Ectodermal cell (in vitro differentiated cells): ENCODE results near the gene AGER.
"Not testable (repeated sequence)": the region's sequence is repeated elsewhere in the genome, so short reads cannot be mapped to it uniquely, and the experiment has no call there.

Experiments
- H3K27ac ChIP-seq: 2 replicates; pipeline ENCODE4 v1.7.0; 2013; ENCODE audit warnings: mild to moderate bottlenecking, low read depth, low read length; ENCODE audit not compliant: insufficient read depth, poor library complexity, severe bottlenecking
- H3K27me3 ChIP-seq: 2 replicates; pipeline ENCODE4 v1.7.0; 2013; ENCODE audit warnings: mild to moderate bottlenecking, low read length; ENCODE audit not compliant: insufficient read depth, control insufficient read depth, poor library complexity, severe bottlenecking
- H3K36me3 ChIP-seq: one replicate; pipeline ENCODE4 v1.7.0; 2013; ENCODE audit warnings: low read length; ENCODE audit not compliant: control insufficient read depth, insufficient read depth
- H3K4me1 ChIP-seq: one replicate; pipeline ENCODE4 v1.7.0; 2013; ENCODE audit warnings: low read length; ENCODE audit not compliant: control insufficient read depth, insufficient read depth
- H3K4me3 ChIP-seq: 2 replicates; pipeline ENCODE4 v1.7.0; 2013; ENCODE audit warnings: low read depth, low read length, control low read depth; ENCODE audit not compliant: insufficient read depth
- H3K9me3 ChIP-seq: 2 replicates; pipeline ENCODE4 v1.7.0; 2013; ENCODE audit warnings: mild to moderate bottlenecking, low read length, moderate library complexity; ENCODE audit not compliant: control insufficient read depth
- WGBS, 2 experiments: methylation state at CpG; one replicate each; pipeline ENCODE4 v1.1.7; 2013; ENCODE audit warnings: missing lambda C conversion rate in 2 of 2; 5-methylcytosine and 5-hydroxymethylcytosine counted together

Gene AGER

GRCh38 chr6:32187009-32187709 is 3.1 kb upstream of the AGER start:
- Histone ChIP-seq H3K4me3 (no peak overlapping the region), H3K9me3 (no peaks in the 10 kb centered on the region), H3K27me3 (no peaks in the 10 kb centered on the region), H3K36me3 (peaks cover 24% of the 10 kb centered on the region), H3K4me1 (peaks cover 23% of the 10 kb centered on the region), H3K27ac (no peak overlapping the region)
- WGBS, 2 experiments: 96% methylated on average over 12 of the region's 12 CpGs

GRCh38 chr6:32186151-32186840 is 2.2 kb upstream of the AGER start:
- 90 to 93% methylated on average over 10 of the region's 10 CpGs for WGBS, 2 experiments
- H3K27ac ChIP-seq, H3K27me3 ChIP-seq, H3K4me3 ChIP-seq, H3K9me3 ChIP-seq: not testable (repeated sequence)
- Histone ChIP-seq H3K36me3 (peaks cover 27% of the 10 kb centered on the region), H3K4me1 (peaks cover 16% of the 10 kb centered on the region)

- peaks cover 13% of the 10 kb centered on the region for H3K4me1 ChIP-seq
- H3K9me3 ChIP-seq, H3K4me3 ChIP-seq, H3K27ac ChIP-seq, H3K27me3 ChIP-seq: not testable (repeated sequence)
- H3K36me3 ChIP-seq: peaks cover 27% of the 10 kb centered on the region
- 31 to 38% methylated on average over 10 to 11 of the region's 11 CpGs for WGBS, 2 experiments
These were observed 1.7 kb upstream of the AGER start for GRCh38 chr6:32185681-32186131.

- Histone ChIP-seq H3K4me3 (no peak overlapping the region), H3K4me1 (peaks cover 15% of the 10 kb centered on the region), H3K36me3 (peaks cover 27% of the 10 kb centered on the region), H3K27ac (no peak overlapping the region), H3K27me3 (no peaks in the 10 kb centered on the region), H3K9me3 (no peaks in the 10 kb centered on the region)
- 92 to 93% methylated on average over 15 of the region's 15 CpGs for WGBS, 2 experiments
These were observed 470 bp downstream of the AGER start for GRCh38 chr6:32183483-32184083.

- no peaks in the 10 kb centered on the region for H3K9me3 ChIP-seq
- peaks cover 10% of the 10 kb centered on the region for H3K4me1 ChIP-seq
- H3K27ac ChIP-seq: no peak overlapping the region
- no peak overlapping the region for H3K4me3 ChIP-seq
- no peaks in the 10 kb centered on the region for H3K27me3 ChIP-seq
- WGBS, 2 experiments: 90 to 96% methylated on average over 3 of the region's 3 CpGs
- peaks cover 27% of the 10 kb centered on the region for H3K36me3 ChIP-seq
These were observed 1.0 kb downstream of the AGER start for GRCh38 chr6:32183030-32183429.

GRCh38 chr6:32182555-32182981 is 1.5 kb downstream of the AGER start:
- no peaks in the 10 kb centered on the region for H3K9me3 ChIP-seq
- H3K36me3 ChIP-seq: peaks cover 25% of the 10 kb centered on the region
- H3K27ac ChIP-seq: no peak overlapping the region
- WGBS, 2 experiments: 95 to 96% methylated on average over 10 of the region's 10 CpGs
- no peak overlapping the region for H3K4me3 ChIP-seq
- peaks cover 10% of the 10 kb centered on the region for H3K4me1 ChIP-seq
- no peaks in the 10 kb centered on the region for H3K27me3 ChIP-seq

- Histone ChIP-seq H3K4me3 (no peak overlapping the region), H3K4me1 (peaks cover 10% of the 10 kb centered on the region), H3K36me3 (peaks cover 20% of the 10 kb centered on the region), H3K27ac (no peak overlapping the region), H3K9me3 (no peaks in the 10 kb centered on the region), H3K27me3 (no peaks in the 10 kb centered on the region)
- 94 to 95% methylated on average over 10 of the region's 10 CpGs for WGBS, 2 experiments
These were observed 2.0 kb downstream of the AGER start for GRCh38 chr6:32181915-32182529.

- Histone ChIP-seq H3K4me1 (peaks cover 10% of the 10 kb centered on the region), H3K27me3 (no peaks in the 10 kb centered on the region), H3K9me3 (no peaks in the 10 kb centered on the region), H3K36me3 (peaks cover 15% of the 10 kb centered on the region), H3K27ac (no peak overlapping the region), H3K4me3 (no peak overlapping the region)
- WGBS, 2 experiments: 91 to 92% methylated on average over 15 of the region's 15 CpGs
These were observed 2.8 kb downstream of the AGER start for GRCh38 chr6:32181148-32181702.

GRCh38 chr6:32179766-32180405 is 4.2 kb downstream of the AGER start:
- H3K27me3 ChIP-seq: no peaks in the 10 kb centered on the region
- no peak overlapping the region for H3K27ac ChIP-seq
- H3K4me3 ChIP-seq: peak overlapping the region; percentile 98
- peaks cover 14% of the 10 kb centered on the region for H3K4me1 ChIP-seq
- peaks cover 15% of the 10 kb centered on the region for H3K36me3 ChIP-seq
- no peaks in the 10 kb centered on the region for H3K9me3 ChIP-seq
- WGBS, 2 experiments: 96 to 97% methylated on average over 9 to 10 of the region's 10 CpGs
